ENCODE data around the gene MYO1F. TPM values are rescaled to one million over a fixed set of nuclear protein-coding genes. Genes with fewer than 3 reads are reported as not detected.

Gene MYO1F
- total RNA-seq, 2 donors from 2014 or later = 23.3 to 54.1 TPM

DNA sequence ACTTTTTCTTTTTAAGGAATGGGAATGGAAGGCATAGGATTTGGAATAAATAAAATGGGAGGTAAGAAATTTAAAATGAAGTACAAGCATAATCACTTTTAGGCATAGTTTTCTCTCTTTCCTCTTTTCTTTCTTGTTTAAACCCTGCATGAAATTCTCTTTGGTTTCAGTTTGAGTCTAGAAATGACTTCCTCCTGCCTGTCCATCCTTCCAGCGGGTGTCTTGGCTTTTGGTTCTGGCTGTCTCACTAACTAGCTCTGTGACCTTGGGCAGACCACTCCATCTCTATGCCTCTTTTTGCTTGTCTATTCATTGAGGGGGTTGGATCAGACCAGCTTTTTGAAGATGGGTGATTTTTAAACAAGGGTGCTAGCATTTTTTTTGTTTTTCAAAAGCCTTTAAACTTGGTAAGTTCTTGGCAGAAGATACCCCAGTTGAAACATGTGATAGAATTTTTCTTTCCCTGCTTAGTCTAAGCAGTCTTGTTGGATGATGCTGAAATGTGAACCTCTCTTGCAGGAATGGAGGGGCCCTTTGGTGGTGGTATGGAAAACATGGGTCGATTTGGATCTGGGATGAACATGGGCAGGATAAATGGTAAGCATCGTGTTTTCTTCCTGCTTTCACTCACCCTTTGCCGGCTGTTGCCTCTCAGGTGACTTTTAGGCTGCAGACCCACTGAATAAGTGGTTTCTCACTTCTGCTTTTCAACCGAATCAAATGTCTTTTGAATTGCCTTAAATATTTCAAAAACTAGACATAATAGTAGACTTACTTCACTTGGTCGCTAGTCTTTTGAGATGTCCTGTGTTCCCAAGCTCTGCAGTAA, 103.4 kb downstream of the MYO1F start:
- no peak for ATAC-seq (replicated peaks in 1 of 2)
- no peaks in the 10 kb centered on the region for H3K9me3 Mint-ChIP-seq
- no peak for DNase-seq
- peaks cover 55% of the 10 kb centered on the region for H3K4me1 Mint-ChIP-seq (ENCODE audit: low read depth)
- no peaks in the 10 kb centered on the region for H3K27me3 Mint-ChIP-seq (ENCODE audit: low read depth)
- H3K36me3 Mint-ChIP-seq (ENCODE audit: insufficient read depth in 2 of 2) = peaks cover 11 to 38% of the 10 kb centered on the region in 2 donors
- H3K4me3 Mint-ChIP-seq = peak overlapping the region in 1 of 2 donors; percentile 37
- peak overlapping the region; percentile 96 for H3K27ac Mint-ChIP-seq

Other genes starting within 250 kb of the MYO1F start
- 1 to 10 TPM in 1 of 2 donors, under 1 TPM in 1; 0.99 to 1.6 TPM for gene KANK3, start 234.2 kb downstream of the MYO1F start, total RNA-seq
- gene ANGPTL4, start 213.3 kb downstream of the MYO1F start, total RNA-seq = 1 to 10 TPM in 1 of 2 donors, under 1 TPM in 1; 0.89 to 5.0 TPM
- 10 to 100 TPM; 68.8 to 69.2 TPM for gene RAB11B, start 187.1 kb downstream of the MYO1F start, total RNA-seq
- 10 to 100 TPM; 12.1 to 13.0 TPM for gene MARCHF2, start 164.1 kb downstream of the MYO1F start, total RNA-seq
- gene HNRNPM, start 132.5 kb downstream of the MYO1F start, total RNA-seq = 100 to 1,000 TPM; 168 to 183 TPM
- gene PRAM1, start 74.8 kb downstream of the MYO1F start, total RNA-seq = 1 to 10 TPM; 1.3 to 1.9 TPM
- 10 to 100 TPM; 25.7 to 29.9 TPM for gene ZNF414, start 63.3 kb downstream of the MYO1F start, total RNA-seq
- 1 to 10 TPM; 7.3 to 9.6 TPM for gene ADAMTS10, start 33.3 kb upstream of the MYO1F start, total RNA-seq
- gene NFILZ, start 53.2 kb upstream of the MYO1F start, total RNA-seq = not detected
- not detected for gene ACTL9, start 121.4 kb upstream of the MYO1F start, total RNA-seq
- gene OR2Z1, start 144.2 kb upstream of the MYO1F start, total RNA-seq = not detected